Spinal cord (tissue), 10 donors: ENCODE measurements around the gene MTHFSD. TPM values are rescaled to one million over a fixed set of nuclear protein-coding genes. Genes with fewer than 3 reads are reported as not detected.

Experiments
- DNase-seq, 6 donors: peaks; one replicate each; pipeline versions ENCODE4 v3.0.0 to v3.0.0-alpha.2; 2013 to 2015; ENCODE audit warnings: low spot score in 6 of 6, low read depth in 4 of 6
- H3K27ac ChIP-seq: one replicate; pipeline ENCODE4 v1.5.1; 2013; ENCODE audit warnings: low read depth, low read length, control low read depth
- H3K27me3 ChIP-seq: one replicate; pipeline ENCODE4 v1.6.1; 2013; ENCODE audit warnings: low read length; ENCODE audit not compliant: control insufficient read depth, insufficient read depth
- H3K36me3 ChIP-seq: one replicate; pipeline ENCODE4 v1.6.1; 2013; ENCODE audit warnings: low read length; ENCODE audit not compliant: control insufficient read depth, insufficient read depth
- H3K4me1 ChIP-seq: one replicate; pipeline ENCODE4 v1.6.1; 2013; ENCODE audit warnings: low read length; ENCODE audit not compliant: control insufficient read depth, insufficient read depth
- H3K4me3 ChIP-seq: one replicate; pipeline ENCODE4 v1.5.1; 2013; ENCODE audit warnings: low read depth, low read length, control low read depth
- H3K9me3 ChIP-seq: one replicate; pipeline ENCODE4 v1.6.1; 2013; ENCODE audit warnings: low read length; ENCODE audit not compliant: control insufficient read depth, insufficient read depth
- WGBS: methylation state at CpG from one replicate; pipeline ENCODE4 v1.1.5; 2013; ENCODE audit warnings: missing lambda C conversion rate; ENCODE audit not compliant: insufficient coverage; 5-methylcytosine and 5-hydroxymethylcytosine counted together
- polyA plus RNA-seq, 2 donors: library from polyadenylated mRNA; unstranded; fragments of 120-200 nt; gene quantifications; one replicate each; pipeline ENCODE4 v1.2.1, GENCODE V29; 2013; ENCODE audit not compliant: insufficient read length in 2 of 2
- total RNA-seq, 2 donors: library from RNA; depleted of rRNA in 1 of 2; stranded (reverse); fragments of 120-200 nt in 1 of 2; fragments of >200 nt in 1 of 2; gene quantifications; one replicate each; pipeline versions ENCODE4 v1.2.3 to v1.2.4, GENCODE V29; 2013 to 2014
- donor health status: healthy.

Gene MTHFSD
- total and polyA plus RNA-seq, 4 donors = 16.2 to 20.6 (median 19.5) TPM

DNA sequence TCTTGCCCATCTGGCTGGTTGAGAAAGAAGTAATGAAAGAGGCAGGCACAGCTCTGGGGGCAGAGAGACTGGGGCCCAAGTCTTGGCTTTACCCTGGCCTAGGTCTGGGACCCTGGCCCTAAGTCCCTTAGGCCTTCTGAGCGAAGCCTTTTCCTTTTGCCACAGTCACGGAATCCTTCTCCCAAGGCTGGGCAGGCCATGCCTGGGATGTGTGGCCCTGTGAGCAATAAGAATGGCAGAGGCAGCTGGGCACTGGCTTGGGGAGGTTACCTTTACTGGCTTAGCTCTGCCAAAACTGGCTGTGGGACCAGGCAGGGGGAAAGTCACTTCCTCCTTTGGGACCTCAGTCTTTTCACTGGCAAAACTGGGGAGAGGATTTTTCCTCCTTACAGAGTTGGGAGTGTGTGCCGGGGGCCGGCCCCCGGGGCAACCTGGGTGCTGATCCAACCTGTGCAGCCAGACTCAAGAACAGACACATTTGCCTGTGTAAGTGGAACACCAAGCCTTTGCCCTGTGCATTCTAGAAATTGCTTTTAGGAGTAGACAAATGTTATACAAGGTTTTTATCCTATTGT, 31.8 kb downstream of the MTHFSD start:
- DNase-seq = no peak
- Histone ChIP-seq H3K36me3 (peaks cover 7% of the 10 kb centered on the region), H3K27ac (no peak overlapping the region), H3K4me1 (peaks cover 16% of the 10 kb centered on the region), H3K4me3 (no peak overlapping the region), H3K27me3 (peaks cover 48% of the 10 kb centered on the region), H3K9me3 (no peaks in the 10 kb centered on the region)
- 87% methylated on average over 5 of the region's 5 CpGs for WGBS

DNA sequence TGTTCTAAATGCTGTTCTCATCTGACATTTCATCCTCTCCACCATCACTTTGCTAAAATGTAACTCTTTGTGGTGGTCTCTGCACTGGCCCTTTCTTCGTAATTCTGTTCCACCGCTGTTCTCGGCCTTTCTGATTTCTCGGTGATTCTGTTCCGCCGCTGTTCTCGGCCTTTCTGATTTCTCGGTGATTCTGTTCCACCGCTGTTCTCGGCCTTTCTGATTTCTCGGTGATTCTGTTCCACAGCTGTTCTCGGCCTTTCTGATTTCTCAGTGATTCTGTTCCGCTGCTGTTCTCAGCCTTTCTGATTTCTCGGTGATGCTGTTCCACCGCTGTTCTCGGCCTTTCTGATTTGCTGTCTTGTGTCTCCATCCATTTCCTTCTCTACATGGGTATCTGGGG, 32.4 kb downstream of the MTHFSD start:
- no peak overlapping the region for H3K4me3 ChIP-seq
- H3K4me1 ChIP-seq = peaks cover 16% of the 10 kb centered on the region
- peaks cover 54% of the 10 kb centered on the region for H3K27me3 ChIP-seq
- no peak for DNase-seq
- H3K36me3 ChIP-seq = peaks cover 2% of the 10 kb centered on the region
- 78% methylated on average over 12 of the region's 16 CpGs for WGBS
- no peaks in the 10 kb centered on the region for H3K9me3 ChIP-seq
- H3K27ac ChIP-seq = no peak overlapping the region

DNA sequence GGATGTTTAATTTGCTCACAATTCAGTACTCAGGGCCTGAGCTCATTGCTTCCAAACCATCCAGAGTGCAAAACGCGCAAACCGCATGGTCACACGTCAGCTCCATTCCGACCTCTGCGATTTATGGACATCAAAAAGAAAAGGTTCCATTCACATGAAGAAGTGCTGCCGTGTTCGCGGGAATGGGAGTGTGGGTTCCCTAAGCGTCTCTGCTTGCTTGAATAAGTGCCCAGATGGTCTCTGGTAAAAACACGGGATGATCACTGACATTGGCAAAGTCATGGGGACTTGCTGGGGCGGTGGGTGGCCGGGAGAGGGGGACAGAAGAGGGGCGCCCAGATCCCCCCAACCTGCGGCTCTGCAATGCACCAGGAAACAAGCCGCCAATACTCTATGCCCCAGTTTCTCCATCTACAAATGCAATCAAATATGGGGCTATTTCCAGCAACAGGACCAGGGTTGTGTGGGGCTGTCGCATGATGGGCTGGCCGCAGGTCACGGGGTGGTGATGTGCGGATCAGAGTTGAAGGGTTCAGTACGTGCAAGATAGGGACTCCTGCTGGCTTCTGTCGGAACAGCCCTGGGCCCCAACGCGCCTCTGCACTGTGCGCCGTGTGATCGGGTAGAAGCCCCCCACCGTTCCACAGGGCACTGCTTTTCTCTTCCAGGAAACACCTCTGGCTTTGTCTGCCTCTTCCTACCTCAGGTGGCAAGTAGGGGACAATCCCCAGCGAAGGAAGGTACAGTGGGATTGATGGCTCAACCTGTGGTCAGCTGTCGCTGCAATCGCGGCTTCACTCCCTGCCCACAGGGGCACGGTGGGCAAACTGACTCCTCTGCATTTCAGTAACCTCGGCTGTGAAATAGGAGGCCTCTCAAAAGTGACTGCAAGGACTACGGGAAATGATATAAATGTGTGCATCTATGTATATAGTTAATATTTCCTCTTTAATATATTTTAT, 33.5 kb downstream of the MTHFSD start:
- Histone ChIP-seq H3K4me1 (peaks cover 16% of the 10 kb centered on the region), H3K4me3 (no peak overlapping the region), H3K9me3 (no peaks in the 10 kb centered on the region), H3K27me3 (peaks cover 65% of the 10 kb centered on the region), H3K36me3 (no peaks in the 10 kb centered on the region), H3K27ac (no peak overlapping the region)
- 55% methylated on average over 27 of the region's 35 CpGs for WGBS
- no peak for DNase-seq

DNA sequence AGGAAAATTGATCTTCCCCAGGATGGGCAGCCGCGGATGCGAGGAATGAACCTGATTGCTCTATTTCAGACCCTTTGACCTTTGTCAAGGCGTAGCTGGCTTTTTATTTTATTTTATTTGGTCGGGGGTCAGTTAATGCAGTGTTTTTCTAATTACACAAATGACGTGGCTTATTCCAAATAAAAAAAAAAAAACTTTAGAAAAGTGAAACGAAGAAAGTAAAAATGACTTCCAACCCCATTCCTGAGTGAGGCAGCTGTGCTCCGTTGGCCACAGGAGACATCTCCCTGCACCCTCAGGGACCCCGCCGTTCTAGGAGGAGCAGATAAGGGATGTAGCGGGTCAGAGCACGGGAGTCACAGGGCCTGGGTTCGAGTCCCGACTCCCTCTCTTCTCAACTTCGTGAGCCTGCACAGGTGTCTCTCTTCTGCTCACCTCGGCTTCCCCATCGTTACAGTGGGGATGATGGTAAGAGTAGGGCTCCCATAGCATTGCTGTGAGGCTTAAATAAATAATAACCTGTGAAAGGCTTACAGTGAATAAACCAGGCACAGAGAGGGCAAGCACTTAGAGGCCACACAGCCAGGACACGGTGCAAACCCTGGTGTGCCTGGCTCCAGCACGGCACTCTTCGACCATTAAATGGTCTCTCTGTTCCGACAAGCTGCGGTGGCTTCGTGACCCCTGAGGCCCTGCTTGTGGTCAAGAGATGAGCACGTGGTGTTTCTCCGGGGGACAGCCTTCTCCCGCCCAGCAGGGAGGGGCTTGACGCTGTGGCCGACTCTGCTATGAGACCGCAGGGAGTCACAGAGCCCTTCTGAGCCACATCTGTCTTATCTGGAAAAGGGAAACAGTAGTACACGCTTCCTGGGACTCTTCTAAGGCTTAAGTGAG, 34.5 kb downstream of the MTHFSD start:
- Histone ChIP-seq H3K4me3 (no peak overlapping the region), H3K27ac (no peak overlapping the region), H3K9me3 (no peaks in the 10 kb centered on the region), H3K4me1 (peaks cover 23% of the 10 kb centered on the region), H3K27me3 (peaks cover 74% of the 10 kb centered on the region), H3K36me3 (no peaks in the 10 kb centered on the region)
- WGBS = 39% methylated on average over 22 of the region's 30 CpGs
- no peak for DNase-seq

DNA sequence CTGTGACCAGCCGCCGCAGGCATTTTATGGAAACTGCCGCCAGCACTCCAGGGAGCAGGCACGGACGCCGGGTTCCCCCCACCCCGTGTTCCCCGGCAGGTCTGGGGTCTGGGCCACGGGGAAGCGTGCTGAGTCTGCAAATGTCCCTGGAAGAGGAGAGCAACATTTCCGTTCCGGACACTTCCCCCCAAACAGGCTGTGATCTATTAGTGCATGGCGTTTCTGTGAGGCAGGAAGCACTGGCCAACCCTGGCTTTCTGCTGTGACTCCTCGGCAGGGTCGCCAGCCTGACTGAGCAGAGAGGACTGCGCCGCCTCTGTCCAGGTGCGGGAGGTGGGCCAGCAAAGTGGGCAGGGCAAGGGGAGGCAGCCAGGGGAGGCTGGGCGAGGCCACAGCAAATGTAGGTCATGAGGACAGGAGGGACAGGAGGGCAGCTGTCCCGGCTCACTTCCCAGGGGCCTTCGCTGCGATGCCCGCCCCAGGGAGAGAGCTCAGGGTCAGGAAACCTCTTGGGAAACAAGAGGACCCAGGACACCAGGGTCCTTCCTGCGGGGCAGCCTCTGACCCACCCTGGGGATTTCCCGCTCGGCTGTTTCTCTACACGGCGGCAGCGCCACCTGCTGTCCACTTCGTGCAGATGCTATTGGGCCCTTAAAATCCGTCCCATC, 35.3 kb downstream of the MTHFSD start:
- WGBS = 28% methylated on average over 30 of the region's 31 CpGs
- no peaks in the 10 kb centered on the region for H3K36me3 ChIP-seq
- H3K27me3 ChIP-seq = peaks cover 82% of the 10 kb centered on the region
- H3K4me1 ChIP-seq = peaks cover 27% of the 10 kb centered on the region
- no peak overlapping the region for H3K4me3 ChIP-seq
- no peak overlapping the region for H3K27ac ChIP-seq
- H3K9me3 ChIP-seq = no peaks in the 10 kb centered on the region
- peak in 2 of 6 donors; percentile 72 to 77 for DNase-seq

DNA sequence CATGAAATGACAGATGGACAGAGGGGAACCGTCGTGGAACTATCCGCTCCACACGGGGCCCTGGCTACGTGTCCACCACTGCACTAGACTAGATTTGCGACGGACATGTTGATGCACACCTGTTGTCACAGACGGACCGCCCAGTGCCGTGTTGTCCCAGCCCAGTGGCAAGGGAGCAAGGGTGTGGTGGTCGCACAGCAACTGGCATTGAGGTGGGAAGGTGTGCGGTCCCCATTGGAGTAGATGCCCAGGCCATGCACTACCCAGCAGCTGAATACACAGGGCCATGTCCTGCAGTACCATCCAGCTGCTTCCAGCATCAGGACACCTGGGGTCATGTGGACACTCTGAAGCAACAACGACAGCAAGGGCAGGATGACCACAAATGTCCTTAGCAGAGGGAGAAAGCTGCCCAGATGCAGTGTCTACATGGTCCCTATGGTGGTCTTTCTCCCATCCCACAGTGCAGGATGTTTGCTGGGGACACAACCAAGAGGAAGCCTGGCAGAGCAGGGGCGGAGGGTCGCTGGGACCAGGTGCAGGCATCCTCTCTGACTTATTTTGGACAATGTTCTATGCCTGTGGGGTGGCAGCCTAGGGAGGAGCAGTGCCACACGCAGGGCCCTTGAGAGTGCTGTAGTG, 35.9 kb downstream of the MTHFSD start:
- Histone ChIP-seq H3K27me3 (peaks cover 89% of the 10 kb centered on the region), H3K27ac (no peak overlapping the region), H3K36me3 (no peaks in the 10 kb centered on the region), H3K9me3 (no peaks in the 10 kb centered on the region), H3K4me1 (peaks cover 27% of the 10 kb centered on the region), H3K4me3 (no peak overlapping the region)
- 84% methylated on average over 16 of the region's 16 CpGs for WGBS
- no peak for DNase-seq

DNA sequence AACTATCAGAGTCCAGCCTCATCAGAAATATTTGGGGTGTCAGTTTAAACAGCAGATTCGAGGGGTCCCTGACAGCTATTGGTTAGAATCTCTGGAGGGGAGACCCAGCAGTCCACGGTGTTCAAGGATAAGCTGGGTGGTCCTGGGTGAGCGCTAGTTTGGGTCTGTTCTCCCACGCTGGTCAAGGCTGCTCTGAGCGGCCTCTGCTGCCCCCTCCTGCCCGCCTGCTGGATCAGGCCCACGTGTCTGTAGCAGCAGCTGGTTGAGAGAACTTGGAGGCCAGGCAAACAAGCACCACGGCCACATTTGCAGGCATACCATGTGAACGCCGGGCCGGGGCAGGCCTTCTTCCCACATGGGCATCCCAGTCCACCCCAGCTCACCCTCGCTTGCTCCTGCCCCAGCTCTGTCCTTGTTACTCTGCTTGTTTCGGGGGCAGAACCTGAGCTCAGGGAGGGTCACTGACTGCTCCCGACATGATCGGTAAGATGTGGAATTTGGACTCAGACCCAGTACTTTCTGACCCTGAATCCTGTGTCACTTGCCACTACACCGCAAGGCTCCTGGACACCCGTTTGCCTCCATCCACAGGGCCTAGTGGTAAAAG, 37.3 kb downstream of the MTHFSD start:
- DNase-seq = peak in 3 of 6 donors; percentile 55 to 91 (median 79)
- Histone ChIP-seq H3K4me3 (no peak overlapping the region), H3K4me1 (peaks cover 22% of the 10 kb centered on the region), H3K36me3 (no peaks in the 10 kb centered on the region), H3K9me3 (no peaks in the 10 kb centered on the region), H3K27me3 (peaks cover 94% of the 10 kb centered on the region), H3K27ac (no peak overlapping the region)
- 23% methylated on average over 17 of the region's 17 CpGs for WGBS

DNA sequence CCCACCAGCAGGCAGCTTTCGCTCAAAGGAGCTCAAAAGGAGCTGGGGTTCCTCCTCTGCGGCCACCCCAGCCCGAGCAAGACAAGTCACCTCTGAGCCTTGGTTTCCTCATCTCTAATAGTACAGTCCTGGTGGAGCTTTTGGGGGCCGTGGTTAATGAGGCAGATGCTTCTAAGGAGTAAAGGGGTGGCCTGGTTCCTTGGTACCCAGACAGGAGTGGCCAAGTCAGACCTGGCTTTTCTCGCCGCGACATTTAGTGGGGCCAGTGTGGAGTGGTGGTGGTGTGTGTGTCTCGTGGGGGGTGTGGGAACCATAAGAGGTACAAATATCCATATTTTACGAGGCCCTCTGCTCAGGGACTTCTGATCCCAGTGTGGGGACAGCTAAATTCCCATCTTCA, 38.0 kb downstream of the MTHFSD start:
- peaks cover 22% of the 10 kb centered on the region for H3K4me1 ChIP-seq
- no peaks in the 10 kb centered on the region for H3K9me3 ChIP-seq
- H3K4me3 ChIP-seq = no peak overlapping the region
- no peaks in the 10 kb centered on the region for H3K36me3 ChIP-seq
- H3K27me3 ChIP-seq = peaks cover 96% of the 10 kb centered on the region
- WGBS = 15% methylated on average over 3 of the region's 9 CpGs
- H3K27ac ChIP-seq = no peak overlapping the region
- DNase-seq = no peak
